ENCODE data around the gene SMIM24. TPM values are rescaled to one million over a fixed set of nuclear protein-coding genes. Genes with fewer than 3 reads are reported as not detected.

SMIM24 gene
- total RNA-seq, 1 donor from 2014 or later: not detected

DNA sequence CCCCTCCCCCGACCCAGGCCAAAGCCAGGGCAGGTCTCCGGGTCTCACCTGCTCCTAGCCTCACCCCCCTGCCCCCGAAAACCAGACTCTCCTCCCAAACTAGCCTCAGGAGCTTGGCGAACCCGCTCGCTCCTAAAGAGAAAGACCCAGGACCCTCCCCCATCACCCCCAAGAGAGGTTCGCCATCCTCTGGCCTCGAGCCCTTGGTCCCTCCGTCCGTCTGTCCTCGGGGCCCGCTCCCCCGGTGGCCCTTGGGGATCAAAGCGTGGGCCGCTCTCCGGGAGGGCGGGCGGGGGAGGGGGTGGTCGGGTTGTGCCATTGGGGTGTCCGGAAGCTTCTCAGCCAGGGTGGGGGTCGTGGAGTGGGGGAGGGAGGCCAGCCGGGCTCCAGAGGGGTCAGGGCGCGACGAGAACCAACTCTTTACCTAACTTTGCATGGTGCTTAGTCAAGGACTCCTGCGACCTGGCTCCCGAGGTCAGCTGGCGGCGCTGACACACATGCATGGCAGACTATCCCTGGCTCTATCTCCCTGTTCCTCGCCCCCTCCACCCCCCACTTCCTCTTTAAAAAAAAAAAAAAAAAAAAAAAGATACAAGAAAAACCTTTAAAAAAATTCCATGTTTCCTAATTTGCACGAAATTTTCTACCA is 15.6 kb downstream of the SMIM24 start:
- Mint-ChIP-seq H3K4me3 (ENCODE audit: unreplicated experiment) (no peak overlapping the region), H3K27me3 (ENCODE audit: unreplicated experiment) (no peaks in the 10 kb centered on the region)

DNA sequence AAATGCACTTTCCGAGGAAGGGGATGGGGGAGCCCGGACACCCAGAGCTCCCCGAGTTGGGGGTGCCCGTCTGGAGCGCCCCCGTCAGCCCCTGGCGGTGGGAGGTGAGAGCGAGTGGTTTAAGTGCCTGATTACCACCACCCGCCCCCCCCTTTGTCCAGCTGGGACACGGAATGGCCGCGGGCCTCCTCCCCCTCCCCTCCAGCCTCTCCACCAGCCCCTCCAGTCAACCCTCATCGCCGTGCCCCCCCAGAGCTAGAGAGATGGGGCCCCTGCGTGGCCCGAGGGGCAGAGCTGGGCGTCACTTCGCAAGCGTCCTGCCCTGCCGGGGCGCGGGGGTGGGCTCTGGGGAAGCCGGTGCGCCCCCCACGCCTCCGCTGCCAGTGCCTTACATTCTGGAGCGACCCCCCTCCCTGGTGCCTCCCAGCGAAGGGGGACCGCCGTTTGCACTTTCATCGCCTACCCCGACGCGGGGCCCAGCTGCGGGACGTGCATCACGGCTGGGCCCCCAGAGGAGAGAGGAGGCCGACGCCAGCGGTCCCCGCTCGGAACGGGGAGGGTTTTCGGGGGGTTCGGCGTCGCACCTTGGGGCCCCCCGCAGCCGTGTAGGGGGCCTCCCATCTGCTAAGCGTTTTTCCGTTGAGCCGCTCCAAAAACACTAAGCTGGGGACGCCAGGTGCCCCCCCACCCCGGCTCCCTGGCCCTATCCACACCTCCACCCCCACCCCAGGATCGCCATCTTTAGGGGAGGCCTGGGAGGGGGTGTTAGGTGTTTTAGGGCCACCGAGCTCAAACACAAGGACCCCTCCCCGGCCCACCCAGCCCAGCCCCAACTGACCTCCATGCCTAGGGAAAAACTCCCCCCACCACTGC is 16.4 kb downstream of the SMIM24 start:
- H3K4me1 Mint-ChIP-seq (ENCODE audit: unreplicated experiment): peaks cover 24% of the 10 kb centered on the region
- H3K27ac Mint-ChIP-seq (ENCODE audit: unreplicated experiment): no peak overlapping the region
- DNase-seq (ENCODE audit: extremely low spot score, unreplicated experiment): no peak
- peaks cover 8% of the 10 kb centered on the region for H3K36me3 Mint-ChIP-seq (ENCODE audit: unreplicated experiment)
- H3K27me3 Mint-ChIP-seq (ENCODE audit: unreplicated experiment): no peaks in the 10 kb centered on the region
- H3K4me3 Mint-ChIP-seq (ENCODE audit: unreplicated experiment): no peak overlapping the region
- no peaks in the 10 kb centered on the region for H3K9me3 Mint-ChIP-seq (ENCODE audit: unreplicated experiment)
- TF ChIP-seq, protein P1, sequence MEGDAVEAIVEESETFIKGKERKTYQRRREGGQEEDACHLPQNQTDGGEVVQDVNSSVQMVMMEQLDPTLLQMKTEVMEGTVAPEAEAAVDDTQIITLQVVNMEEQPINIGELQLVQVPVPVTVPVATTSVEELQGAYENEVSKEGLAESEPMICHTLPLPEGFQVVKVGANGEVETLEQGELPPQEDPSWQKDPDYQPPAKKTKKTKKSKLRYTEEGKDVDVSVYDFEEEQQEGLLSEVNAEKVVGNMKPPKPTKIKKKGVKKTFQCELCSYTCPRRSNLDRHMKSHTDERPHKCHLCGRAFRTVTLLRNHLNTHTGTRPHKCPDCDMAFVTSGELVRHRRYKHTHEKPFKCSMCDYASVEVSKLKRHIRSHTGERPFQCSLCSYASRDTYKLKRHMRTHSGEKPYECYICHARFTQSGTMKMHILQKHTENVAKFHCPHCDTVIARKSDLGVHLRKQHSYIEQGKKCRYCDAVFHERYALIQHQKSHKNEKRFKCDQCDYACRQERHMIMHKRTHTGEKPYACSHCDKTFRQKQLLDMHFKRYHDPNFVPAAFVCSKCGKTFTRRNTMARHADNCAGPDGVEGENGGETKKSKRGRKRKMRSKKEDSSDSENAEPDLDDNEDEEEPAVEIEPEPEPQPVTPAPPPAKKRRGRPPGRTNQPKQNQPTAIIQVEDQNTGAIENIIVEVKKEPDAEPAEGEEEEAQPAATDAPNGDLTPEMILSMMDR (IDR thresholded peaks at IDR 0.05): no peak

More for the DNA sequence above, 15.6 kb downstream of the SMIM24 start:
- DNase-seq (ENCODE audit: extremely low spot score, unreplicated experiment): no peak
- no peak overlapping the region for H3K27ac Mint-ChIP-seq (ENCODE audit: unreplicated experiment)
- no peaks in the 10 kb centered on the region for H3K9me3 Mint-ChIP-seq (ENCODE audit: unreplicated experiment)
- peaks cover 8% of the 10 kb centered on the region for H3K36me3 Mint-ChIP-seq (ENCODE audit: unreplicated experiment)
- TF ChIP-seq, protein P1 (IDR thresholded peaks at IDR 0.05): no peak
- H3K4me1 Mint-ChIP-seq (ENCODE audit: unreplicated experiment): peaks cover 19% of the 10 kb centered on the region

DNA sequence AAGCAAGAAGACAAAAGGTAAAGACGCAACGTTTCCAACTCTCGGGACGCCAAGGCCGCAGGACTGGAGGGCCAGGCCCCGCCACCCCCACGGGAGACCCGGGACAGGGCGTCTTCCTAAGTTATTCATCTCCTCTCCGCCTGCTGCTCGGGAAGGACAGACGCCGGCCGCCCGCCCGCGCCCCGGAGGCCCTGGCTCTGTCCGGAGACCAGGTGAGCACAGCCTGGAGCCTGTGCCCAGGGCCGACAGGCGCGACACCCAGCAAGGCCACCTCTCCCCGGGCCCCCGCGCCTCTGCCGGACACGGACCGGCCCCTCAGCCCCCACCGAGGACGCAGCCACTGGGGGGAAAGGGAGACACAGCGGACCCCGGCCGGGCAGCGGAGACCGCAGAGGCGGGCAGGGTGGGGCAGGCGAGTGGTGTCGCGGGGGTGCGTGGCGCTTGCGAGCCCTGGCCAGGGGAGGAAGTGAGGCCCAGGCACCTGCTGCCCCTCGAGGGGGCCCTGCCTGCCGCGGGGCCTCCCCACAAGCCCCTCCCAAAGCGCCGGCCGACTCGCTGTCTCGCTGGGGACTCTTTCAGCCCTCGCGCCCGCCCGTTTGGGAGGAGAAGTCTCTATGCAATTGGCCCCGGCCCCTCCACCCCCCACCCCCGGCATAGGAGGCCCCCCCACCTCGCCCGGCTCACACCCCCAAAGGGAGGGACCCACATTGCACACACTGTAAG is 17.2 kb downstream of the SMIM24 start:
- DNase-seq (ENCODE audit: extremely low spot score, unreplicated experiment): no peak
- Mint-ChIP-seq H3K4me1 (ENCODE audit: unreplicated experiment) (peaks cover 29% of the 10 kb centered on the region), H3K9me3 (ENCODE audit: unreplicated experiment) (no peaks in the 10 kb centered on the region), H3K27me3 (ENCODE audit: unreplicated experiment) (no peaks in the 10 kb centered on the region), H3K27ac (ENCODE audit: unreplicated experiment) (no peak overlapping the region), H3K36me3 (ENCODE audit: unreplicated experiment) (peaks cover 6% of the 10 kb centered on the region), H3K4me3 (ENCODE audit: unreplicated experiment) (no peak overlapping the region)
- TF ChIP-seq, protein P1 (IDR thresholded peaks at IDR 0.05): no peak

DNA sequence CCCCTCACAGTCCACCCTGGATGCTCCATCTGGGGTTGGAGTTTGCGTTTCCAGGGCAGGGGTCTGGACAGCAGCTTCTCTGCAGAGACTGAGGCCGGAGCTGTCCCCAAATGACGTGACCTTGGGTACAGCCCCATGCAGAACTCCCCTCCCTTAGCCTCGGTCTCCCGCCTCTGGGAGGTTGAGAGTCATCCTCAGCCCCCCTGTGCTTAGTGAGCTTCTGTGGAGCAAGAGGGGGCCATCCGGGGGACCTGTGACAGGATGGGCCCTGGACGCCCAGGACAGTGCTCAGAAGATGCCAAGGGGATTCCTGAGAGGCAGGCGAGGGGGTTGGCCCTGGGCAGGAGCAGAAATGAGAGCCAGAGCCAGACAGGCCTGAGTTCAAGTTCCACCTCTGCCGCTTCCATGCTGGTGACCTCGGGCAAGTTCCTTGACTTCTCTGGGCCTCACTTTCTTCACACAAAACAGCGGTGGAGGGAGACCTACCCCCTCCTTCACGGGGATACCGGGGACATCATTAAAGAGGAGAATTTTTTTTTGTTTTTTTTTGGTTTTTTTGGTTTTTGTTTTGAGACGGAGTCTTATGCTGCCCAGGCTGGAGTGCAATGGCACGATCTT is 20.3 kb downstream of the SMIM24 start:
- Mint-ChIP-seq H3K36me3 (ENCODE audit: unreplicated experiment) (peaks cover 6% of the 10 kb centered on the region), H3K4me3 (ENCODE audit: unreplicated experiment) (no peak overlapping the region), H3K9me3 (ENCODE audit: unreplicated experiment) (no peaks in the 10 kb centered on the region), H3K27me3 (ENCODE audit: unreplicated experiment) (no peaks in the 10 kb centered on the region), H3K4me1 (ENCODE audit: unreplicated experiment) (peaks cover 41% of the 10 kb centered on the region), H3K27ac (ENCODE audit: unreplicated experiment) (peak overlapping the region; percentile 91)
- no peak for DNase-seq (ENCODE audit: extremely low spot score, unreplicated experiment)
- TF ChIP-seq, protein P1 (IDR thresholded peaks at IDR 0.05): no peak

All from osteocyte (in vitro differentiated cells).